CD14-positive monocyte (primary cell): ENCODE data around the gene KRT85. TPM values are rescaled to one million over a fixed set of nuclear protein-coding genes. Genes with fewer than 3 reads are reported as not detected.

Experiments used
- DNase-seq, 3 donors: peaks; one replicate each; pipeline ENCODE4 v3.0.0-alpha.2; 2011 to 2022
- H2AFZ ChIP-seq: 2 replicates; pipeline ENCODE4 v1.6.0; 2012; ENCODE audit warnings: mild to moderate bottlenecking, low read depth, low read length, inconsistent platforms; ENCODE audit not compliant: insufficient read depth, poor library complexity, severe bottlenecking
- H3K27ac ChIP-seq, 2 donors: 1 replicate in 1 of 2; 2 replicates in 1 of 2; pipeline ENCODE4 v1.5.1; 2012 to 2013; ENCODE audit warnings: low read length in 2 of 2, control low read depth in 1 of 2, inconsistent platforms in 1 of 2, low read depth in 1 of 2, mild to moderate bottlenecking in 1 of 2
- H3K27me3 ChIP-seq, 2 donors: one replicate each; pipeline versions ENCODE4 v1.6.0 to v1.6.1; 2011 to 2013; ENCODE audit warnings: low read length in 2 of 2; ENCODE audit not compliant: control insufficient read depth in 2 of 2, insufficient read depth in 2 of 2
- H3K36me3 ChIP-seq, 2 donors: replicated peaks in 1 of 2; 1 replicate in 1 of 2; 2 replicates in 1 of 2; pipeline versions ENCODE4 v1.5.1 to v1.6.1; 2012 to 2013; ENCODE audit warnings: low read length in 2 of 2, control low read depth in 1 of 2, inconsistent platforms in 1 of 2, mild to moderate bottlenecking in 1 of 2; ENCODE audit not compliant: insufficient read depth in 2 of 2, control insufficient read depth in 1 of 2
- H3K4me1 ChIP-seq, 2 donors: 1 replicate in 1 of 2; 2 replicates in 1 of 2; pipeline versions ENCODE4 v1.5.1 to v1.6.1; 2012 to 2013; ENCODE audit warnings: low read length in 2 of 2, control low read depth in 1 of 2, inconsistent platforms in 1 of 2, mild to moderate bottlenecking in 1 of 2, moderate library complexity in 1 of 2; ENCODE audit not compliant: insufficient read depth in 2 of 2, control insufficient read depth in 1 of 2
- H3K4me2 ChIP-seq: replicated peaks from 2 replicates; pipeline ENCODE3; 2012; ENCODE audit warnings: low read length, moderate library complexity, mild to moderate bottlenecking; ENCODE audit not compliant: poor library complexity, severe bottlenecking; ENCODE audit errors: extremely low read depth
- H3K4me3 ChIP-seq, 3 experiments: fragments of 200-600 bp in 1 of 3; sonication (generic) in 1 of 3; replicated peaks in 1 of 3; 1 replicate in 2 of 3; 2 replicates in 1 of 3; pipeline ENCODE4 v1.5.1; 2011 to 2013; ENCODE audit warnings: low read length in 3 of 3, mild to moderate bottlenecking in 3 of 3, control low read depth in 2 of 3, low read depth in 2 of 3, inconsistent platforms in 1 of 3, moderate library complexity in 1 of 3
- H3K79me2 ChIP-seq: 2 replicates; pipeline ENCODE4 v1.6.0; 2012; ENCODE audit warnings: mild to moderate bottlenecking, control low read depth, inconsistent platforms, low read length, moderate library complexity; ENCODE audit not compliant: insufficient read depth
- H3K9ac ChIP-seq: 2 replicates; pipeline ENCODE4 v1.6.0; 2017; ENCODE audit warnings: low read length, mild to moderate bottlenecking; ENCODE audit not compliant: insufficient read depth, poor library complexity, severe bottlenecking
- H3K9me3 ChIP-seq, 2 donors: replicated peaks in 1 of 2; 1 replicate in 1 of 2; 2 replicates in 1 of 2; pipeline versions ENCODE4 v1.5.1 to v1.6.1; 2012 to 2013; ENCODE audit warnings: low read length in 2 of 2, control low read depth in 1 of 2; ENCODE audit not compliant: control insufficient read depth in 1 of 2, insufficient read depth in 1 of 2
- H4K20me1 ChIP-seq: 2 replicates; pipeline ENCODE4 v1.6.0; 2012; ENCODE audit warnings: mild to moderate bottlenecking, low read length, control low read depth, moderate library complexity; ENCODE audit not compliant: insufficient read depth
- H3K27ac Mint-ChIP-seq, 7 donors: one replicate each; pipeline ENCODE4 v1.8.0; 2020; ENCODE audit warnings: mild to moderate bottlenecking in 7 of 7, mixed read lengths in 7 of 7, moderate library complexity in 6 of 7, inconsistent platforms in 2 of 7
- H3K27me3 Mint-ChIP-seq, 3 donors: one replicate each; pipeline ENCODE4 v1.8.0; 2021 to 2022; ENCODE audit warnings: low read depth in 3 of 3, mild to moderate bottlenecking in 3 of 3, mixed read lengths in 3 of 3, moderate library complexity in 3 of 3, inconsistent platforms in 1 of 3
- H3K36me3 Mint-ChIP-seq, 2 donors: one replicate each; pipeline ENCODE4 v1.8.0; 2020; ENCODE audit warnings: mixed read lengths in 2 of 2, inconsistent platforms in 1 of 2, mild to moderate bottlenecking in 1 of 2
- H3K4me1 Mint-ChIP-seq: one replicate; pipeline ENCODE4 v1.8.0; 2020; ENCODE audit warnings: mild to moderate bottlenecking, mixed read lengths
- H3K4me3 Mint-ChIP-seq, 2 donors: one replicate each; pipeline ENCODE4 v1.8.0; 2020; ENCODE audit warnings: mild to moderate bottlenecking in 2 of 2, mixed read lengths in 2 of 2, moderate library complexity in 1 of 2
- H3K9me3 Mint-ChIP-seq, 7 donors: one replicate each; pipeline ENCODE4 v1.8.0; 2020 to 2022; ENCODE audit warnings: mixed read lengths in 7 of 7, mild to moderate bottlenecking in 6 of 7, moderate library complexity in 6 of 7, inconsistent platforms in 2 of 7
- CTCF ChIP-seq: fragments of 200-600 bp; IDR thresholded peaks from one replicate; pipeline ENCODE4 v1.8.0; 2022; ENCODE audit warnings: antibody characterized with exemption, mild to moderate bottlenecking
- WGBS: methylation state at CpG from one replicate; pipeline ENCODE4 v1.1.5; 2013; ENCODE audit warnings: missing lambda C conversion rate; ENCODE audit not compliant: insufficient coverage; 5-methylcytosine and 5-hydroxymethylcytosine counted together
- intact Hi-C, 2 donors: fragments of 100-400 bp; cut with micrococcal nuclease; formaldehyde crosslinking; loops; one replicate each; pipeline versions ENCODE4 v1.15.0 to v1.15.1; 2023
- polyA plus RNA-seq, 3 donors: library from polyadenylated mRNA; depleted of rRNA in 1 of 3; unstranded in 2 of 3; stranded (reverse) in 1 of 3; fragments of 300-500 nt in 2 of 3; fragments of >200 nt in 1 of 3; fragmentation: Illumina TruSeq in 2 of 3; gene quantifications; 1 replicate in 2 of 3; 2 replicates in 1 of 3; pipeline ENCODE4 v1.2.3, GENCODE V29; 2012 to 2021

KRT85 gene
- polyA plus RNA-seq, 3 donors = not detected

DNA sequence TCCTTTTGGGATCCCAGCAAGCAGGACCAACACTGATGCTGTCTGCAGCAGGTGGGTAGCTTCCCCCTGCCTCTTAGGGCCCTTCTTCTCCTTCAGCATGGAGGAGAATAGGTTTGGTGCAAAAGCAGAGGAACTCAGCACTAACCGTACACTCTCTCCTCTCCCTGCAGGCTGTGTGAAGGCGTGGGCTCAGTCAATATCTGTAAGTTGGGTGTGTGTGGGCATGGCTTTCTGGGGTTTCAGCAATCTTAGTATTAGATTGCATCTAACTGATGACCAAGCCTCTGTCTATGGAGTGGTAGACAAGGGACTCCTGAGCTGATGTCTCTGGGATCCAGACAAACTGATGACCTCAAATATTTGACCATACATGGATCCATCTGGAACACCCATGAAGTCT lies 14.3 kb downstream of the KRT85 start:
- H3K27ac Mint-ChIP-seq = no peak overlapping the region

GRCh38 chr12:52351196-52352059 lies 15.9 kb downstream of the KRT85 start:
- Mint-ChIP-seq H3K36me3 (no peaks in the 10 kb centered on the region), H3K27ac (no peak overlapping the region), H3K4me3 (no peak overlapping the region), H3K27me3 (peaks cover 4 to 24% (median 5%) of the 10 kb centered on the region in 3 donors), H3K4me1 (no peaks in the 10 kb centered on the region), H3K9me3 (no peaks in the 10 kb centered on the region)
- no peak for DNase-seq
- Histone ChIP-seq H3K4me2 (no peak overlapping the region), H3K4me1 (no peaks in the 10 kb centered on the region), H3K9me3 (no peaks in the 10 kb centered on the region), H2AFZ (no peak overlapping the region), H3K9ac (no peak overlapping the region), H4K20me1 (no peaks in the 10 kb centered on the region), H3K27me3 (no peaks in the 10 kb centered on the region), H3K4me3 (no peak overlapping the region), H3K79me2 (no peaks in the 10 kb centered on the region), H3K36me3 (no peaks in the 10 kb centered on the region), H3K27ac (no peak overlapping the region)
- TF ChIP-seq CTCF = no peak
- intact Hi-C loops = no loop called here
- WGBS = 0% methylated on average over 4 of the region's 9 CpGs

More for the DNA sequence above, 14.3 kb downstream of the KRT85 start:
- Histone ChIP-seq H3K27me3 (no peaks in the 10 kb centered on the region), H3K4me2 (no peak overlapping the region), H2AFZ (no peak overlapping the region), H3K36me3 (no peaks in the 10 kb centered on the region), H3K9ac (no peak overlapping the region), H3K79me2 (no peaks in the 10 kb centered on the region), H4K20me1 (no peaks in the 10 kb centered on the region), H3K9me3 (no peaks in the 10 kb centered on the region), H3K27ac (no peak overlapping the region), H3K4me3 (no peak overlapping the region), H3K4me1 (no peaks in the 10 kb centered on the region)
- Mint-ChIP-seq H3K4me1 (no peaks in the 10 kb centered on the region), H3K9me3 (no peaks in the 10 kb centered on the region), H3K27me3 (peaks cover 2 to 22% (median 4%) of the 10 kb centered on the region in 3 donors), H3K4me3 (no peak overlapping the region), H3K36me3 (no peaks in the 10 kb centered on the region)
- no peak for DNase-seq
- intact Hi-C loops = no loop called here
- no peak for TF ChIP-seq CTCF
- WGBS = no CpG with 5 or more reads among the region's 2 CpGs
